Liver (tissue), 9 donors: ENCODE results near the gene PLA2R1. TPM values are rescaled to one million over a fixed set of nuclear protein-coding genes. Genes with fewer than 3 reads are reported as not detected.

Experiments
- DNase-seq: peaks from one replicate; pipeline ENCODE4 v3.0.0-alpha.2; 2017; ENCODE audit warnings: low spot score
- H3K27ac ChIP-seq, 2 donors: one replicate each; pipeline ENCODE4 v1.7.0; 2013; ENCODE audit warnings: inconsistent platforms in 2 of 2, low read length in 2 of 2, control low read depth in 1 of 2, low read depth in 1 of 2, mild to moderate bottlenecking in 1 of 2
- H3K27me3 ChIP-seq, 4 donors: one replicate each; pipeline versions ENCODE4 v1.6.1 to v1.7.0; 2013; ENCODE audit warnings: low read length in 3 of 4, inconsistent platforms in 1 of 4, mild to moderate bottlenecking in 1 of 4, moderate library complexity in 1 of 4; ENCODE audit not compliant: control insufficient read depth in 4 of 4, insufficient read depth in 4 of 4
- H3K36me3 ChIP-seq, 4 donors: one replicate each; pipeline versions ENCODE4 v1.6.1 to v1.7.0; 2013; ENCODE audit warnings: low read length in 3 of 4, mild to moderate bottlenecking in 3 of 4, low read depth in 1 of 4, moderate library complexity in 1 of 4; ENCODE audit not compliant: control insufficient read depth in 4 of 4, insufficient read depth in 3 of 4
- H3K4me1 ChIP-seq, 4 donors: one replicate each; pipeline versions ENCODE4 v1.6.1 to v1.7.0; 2013; ENCODE audit warnings: low read length in 3 of 4, mild to moderate bottlenecking in 3 of 4, moderate library complexity in 1 of 4; ENCODE audit not compliant: control insufficient read depth in 4 of 4, insufficient read depth in 4 of 4
- H3K4me3 ChIP-seq, 3 donors: one replicate each; pipeline versions ENCODE4 v1.6.1 to v1.7.0; 2013; ENCODE audit warnings: low read length in 3 of 3, control low read depth in 1 of 3, low read depth in 1 of 3, mild to moderate bottlenecking in 1 of 3
- H3K9ac ChIP-seq, 2 donors: one replicate each; pipeline ENCODE4 v1.7.0; 2013; ENCODE audit warnings: low read length in 2 of 2, mild to moderate bottlenecking in 2 of 2, moderate library complexity in 2 of 2, control low read depth in 1 of 2, low read depth in 1 of 2
- H3K9me3 ChIP-seq, 4 donors: one replicate each; pipeline versions ENCODE4 v1.6.1 to v1.7.0; 2013; ENCODE audit warnings: low read length in 3 of 4; ENCODE audit not compliant: control insufficient read depth in 4 of 4
- ATF3 ChIP-seq: IDR thresholded peaks from 2 replicates; pipeline ENCODE4 v1.6.1; 2016; ENCODE audit warnings: antibody characterized with exemption
- EGR1 ChIP-seq, 2 donors: IDR thresholded peaks; 2 replicates each; pipeline ENCODE4 v1.6.1; 2016 to 2018; ENCODE audit warnings: antibody characterized with exemption in 2 of 2, low read depth in 2 of 2
- FOXA1 ChIP-seq: IDR thresholded peaks from 2 replicates; pipeline ENCODE4 v1.6.1; 2016; ENCODE audit warnings: antibody characterized with exemption
- FOXA2 ChIP-seq: IDR thresholded peaks from 2 replicates; pipeline ENCODE4 v1.6.1; 2016; ENCODE audit warnings: antibody characterized with exemption
- GABPA ChIP-seq, 2 donors: IDR thresholded peaks in 1 of 2; conservative IDR thresholded peaks in 1 of 2; 2 replicates each; pipeline ENCODE4 v1.6.1; 2016; ENCODE audit warnings: antibody characterized with exemption in 2 of 2, mild to moderate bottlenecking in 1 of 2, moderate library complexity in 1 of 2
- HNF4A ChIP-seq, 2 donors: conservative IDR thresholded peaks; 2 replicates each; pipeline ENCODE4 v1.6.1; 2016; ENCODE audit warnings: antibody characterized with exemption in 2 of 2, mild to moderate bottlenecking in 2 of 2
- HNF4G ChIP-seq: IDR thresholded peaks from 2 replicates; pipeline ENCODE4 v1.6.1; 2016; ENCODE audit warnings: antibody characterized with exemption
- JUND ChIP-seq, 2 donors: IDR thresholded peaks; 2 replicates each; pipeline ENCODE4 v1.6.1; 2016; ENCODE audit warnings: antibody characterized with exemption in 2 of 2
- MAX ChIP-seq: IDR thresholded peaks from 2 replicates; pipeline ENCODE4 v1.6.1; 2016; ENCODE audit warnings: antibody characterized with exemption
- NR2F2 ChIP-seq: IDR thresholded peaks from 2 replicates; pipeline ENCODE4 v1.6.1; 2016; ENCODE audit warnings: antibody characterized with exemption
- RAD21 ChIP-seq, 2 donors: IDR thresholded peaks; 2 replicates each; pipeline ENCODE4 v1.6.1; 2016; ENCODE audit warnings: antibody characterized with exemption in 2 of 2, mild to moderate bottlenecking in 2 of 2
- REST ChIP-seq: IDR thresholded peaks from 2 replicates; pipeline ENCODE4 v1.6.1; 2016; ENCODE audit warnings: antibody characterized with exemption, mild to moderate bottlenecking
- RXRA ChIP-seq, 2 donors: IDR thresholded peaks; 2 replicates each; pipeline ENCODE4 v1.6.1; 2017 to 2018; ENCODE audit warnings: antibody characterized with exemption in 2 of 2, mild to moderate bottlenecking in 1 of 2
- SP1 ChIP-seq: IDR thresholded peaks from 2 replicates; pipeline ENCODE4 v1.6.1; 2018; ENCODE audit warnings: antibody characterized with exemption, mild to moderate bottlenecking
- TAF1 ChIP-seq: conservative IDR thresholded peaks from 2 replicates; pipeline ENCODE4 v1.6.1; 2016; ENCODE audit warnings: antibody characterized with exemption, mild to moderate bottlenecking
- YY1 ChIP-seq: IDR thresholded peaks from 2 replicates; pipeline ENCODE4 v1.6.1; 2016; ENCODE audit warnings: antibody characterized with exemption, mild to moderate bottlenecking
- WGBS: extraction: QIAGEN DNeasy Blood & Tissue Kit; methylation state at CpG from one replicate; pipeline ENCODE4 v1.1.7; 2013; 5-methylcytosine and 5-hydroxymethylcytosine counted together
- polyA plus RNA-seq, 2 donors: library from polyadenylated mRNA; stranded (reverse) in 1 of 2; unstranded in 1 of 2; fragments of 200-250 nt in 1 of 2; fragments of >200 nt in 1 of 2; fragmentation: Nextera tagmentation in 1 of 2; extraction: Ambion mirVana in 1 of 2; gene quantifications; one replicate each; pipeline versions ENCODE4 v1.2.1 to v1.2.3, GENCODE V29; 2013 to 2015
- total RNA-seq, 2 donors: library from RNA; depleted of rRNA; stranded (reverse); fragments of >200 nt; gene quantifications; one replicate each; pipeline ENCODE4 v1.2.3, GENCODE V29; 2014
- TF ChIP-seq, protein P1 (sequence below): fragments of 150-350 bp; IDR thresholded peaks from 2 replicates; pipeline ENCODE4 v1.5.1; 2017; ENCODE audit warnings: improper control_type of control experiment, low read depth, low read length; ENCODE audit not compliant: missing input control
- donor health status: healthy.
- donor health status: healthy.
- donor health status: healthy.
- donor health status: healthy.
- donor health status: healthy.

PLA2R1 gene
- total and polyA plus RNA-seq, 4 donors, result 0.61 to 2.3 (median 0.66) TPM

DNA sequence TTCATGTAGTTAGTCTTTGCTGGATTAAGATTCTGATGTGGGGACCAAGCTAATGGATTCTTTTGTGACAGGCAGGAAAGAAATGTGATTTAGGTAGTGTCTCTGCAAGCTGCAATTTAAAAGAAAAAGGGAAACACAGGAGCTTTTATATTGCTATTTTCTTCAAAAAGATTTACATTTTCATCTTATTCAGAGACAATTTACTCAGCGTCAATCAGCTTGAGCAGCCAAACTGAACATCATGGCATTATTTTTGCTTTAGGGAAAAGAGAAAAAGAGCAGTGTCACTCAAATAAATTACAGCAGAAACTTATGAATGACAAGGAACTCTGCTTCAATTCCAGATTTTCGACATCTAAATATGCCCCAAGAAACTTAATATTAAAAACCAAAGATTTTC is 67.4 kb downstream of the PLA2R1 start:
- Histone ChIP-seq H3K9ac (no peak overlapping the region), H3K27me3 (peaks cover 0 to 3% (median 0%) of the 10 kb centered on the region in 4 donors), H3K27ac (no peak overlapping the region), H3K36me3 (no peaks in the 10 kb centered on the region), H3K4me3 (no peak overlapping the region), H3K4me1 (no peaks in the 10 kb centered on the region), H3K9me3 (no peaks in the 10 kb centered on the region)
- WGBS, result 83% methylated on average over 2 of the region's 2 CpGs
- no peak for TF ChIP-seq EGR1 (IDR thresholded peaks at IDR 0.05; ENCODE audit: low read depth in 2 of 2)
- TF ChIP-seq HNF4A (conservative IDR thresholded peaks at IDR 0.05), result no peak
- TF ChIP-seq NR2F2, result no peak
- no peak for TF ChIP-seq SP1
- TF ChIP-seq RAD21 (IDR thresholded peaks at IDR 0.05), result no peak
- TF ChIP-seq FOXA2, result no peak
- no peak for TF ChIP-seq REST
- TF ChIP-seq RXRA (IDR thresholded peaks at IDR 0.05), result no peak
- DNase-seq, result no peak

DNA sequence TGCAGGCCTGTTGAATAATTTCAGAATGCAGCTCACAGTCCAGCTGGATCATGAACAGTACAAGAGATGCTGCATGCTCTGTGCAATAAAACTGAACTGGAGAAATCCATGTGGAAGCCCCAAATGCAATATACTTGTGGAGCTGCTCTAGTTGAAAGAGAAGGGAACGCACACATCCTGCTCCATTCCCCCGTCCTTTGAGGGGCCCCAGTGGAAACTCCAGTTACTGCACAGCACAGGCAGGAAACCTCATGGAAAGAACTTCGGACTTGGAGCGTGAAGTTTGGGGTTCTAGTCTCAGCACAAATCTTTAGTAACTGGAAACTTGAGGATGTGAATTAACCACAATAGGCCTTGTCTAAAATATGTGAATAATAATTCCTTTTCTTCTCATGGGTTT is 73.2 kb downstream of the PLA2R1 start:
- peaks cover 0 to 3% (median 1%) of the 10 kb centered on the region in 4 donors for H3K27me3 ChIP-seq
- TF ChIP-seq EGR1 (IDR thresholded peaks at IDR 0.05; ENCODE audit: low read depth in 2 of 2) (no peak), TAF1 (no peak), FOXA2 (no peak), HNF4G (no peak), RAD21 (IDR thresholded peaks at IDR 0.05) (no peak), YY1 (no peak), ATF3 (no peak), MAX (no peak), REST (no peak), HNF4A (conservative IDR thresholded peaks at IDR 0.05) (no peak), SP1 (no peak), JUND (IDR thresholded peaks at IDR 0.05) (no peak), GABPA (IDR thresholded peaks at IDR 0.05 in 1 of 2, conservative IDR thresholded peaks at IDR 0.05 in 1 of 2) (no peak), NR2F2 (no peak), FOXA1 (no peak)
- TF ChIP-seq, protein P1, sequence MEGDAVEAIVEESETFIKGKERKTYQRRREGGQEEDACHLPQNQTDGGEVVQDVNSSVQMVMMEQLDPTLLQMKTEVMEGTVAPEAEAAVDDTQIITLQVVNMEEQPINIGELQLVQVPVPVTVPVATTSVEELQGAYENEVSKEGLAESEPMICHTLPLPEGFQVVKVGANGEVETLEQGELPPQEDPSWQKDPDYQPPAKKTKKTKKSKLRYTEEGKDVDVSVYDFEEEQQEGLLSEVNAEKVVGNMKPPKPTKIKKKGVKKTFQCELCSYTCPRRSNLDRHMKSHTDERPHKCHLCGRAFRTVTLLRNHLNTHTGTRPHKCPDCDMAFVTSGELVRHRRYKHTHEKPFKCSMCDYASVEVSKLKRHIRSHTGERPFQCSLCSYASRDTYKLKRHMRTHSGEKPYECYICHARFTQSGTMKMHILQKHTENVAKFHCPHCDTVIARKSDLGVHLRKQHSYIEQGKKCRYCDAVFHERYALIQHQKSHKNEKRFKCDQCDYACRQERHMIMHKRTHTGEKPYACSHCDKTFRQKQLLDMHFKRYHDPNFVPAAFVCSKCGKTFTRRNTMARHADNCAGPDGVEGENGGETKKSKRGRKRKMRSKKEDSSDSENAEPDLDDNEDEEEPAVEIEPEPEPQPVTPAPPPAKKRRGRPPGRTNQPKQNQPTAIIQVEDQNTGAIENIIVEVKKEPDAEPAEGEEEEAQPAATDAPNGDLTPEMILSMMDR, result no peak
- H3K9ac ChIP-seq, result no peak overlapping the region
- no peaks in the 10 kb centered on the region for H3K4me1 ChIP-seq
- DNase-seq, result no peak
- no peaks in the 10 kb centered on the region for H3K36me3 ChIP-seq
- H3K9me3 ChIP-seq, result peaks cover 0 to 5% (median 2%) of the 10 kb centered on the region in 4 donors
- H3K27ac ChIP-seq, result no peak overlapping the region
- 88% methylated on average over 4 of the region's 4 CpGs for WGBS
- no peak overlapping the region for H3K4me3 ChIP-seq
